Measurements from ENCODE around the gene SMIM43. TPM values are rescaled to one million over a fixed set of nuclear protein-coding genes. Genes with fewer than 3 reads are reported as not detected.

Gene SMIM43
- total RNA-seq (2021; ENCODE audit: unreplicated experiment) (not detected), Bru-seq, nascent RNA (not detected), BruChase-seq, experiment 1, labeled RNA remaining after a 6-hour chase (not detected), BruChase-seq, experiment 2, labeled RNA remaining after a 2-hour chase (percentile 12 among the genes with signal in this experiment)
- not detected in 2 replicates for polyA plus RNA-seq (2012)
- long read RNA-seq = 0 reads

GRCh38 chr4:121764702-121765367 is at the start of gene SMIM43:
SMIM43 (minus strand) TSS chr4:121765164; CDS start chr4:121765105, 59 bp downstream.
- no peaks in the 10 kb centered on the region for H4K20me1 ChIP-seq (ENCODE audit: insufficient read depth)
- H3K27me3 ChIP-seq (ENCODE audit: insufficient read depth, low read length) = no peaks in the 10 kb centered on the region
- BruUV-seq (replicated peaks) = no TSS peak
- no peaks in the 10 kb centered on the region for H3K36me3 ChIP-seq (ENCODE audit: control insufficient read depth in 1 of 2, insufficient read depth in 2 of 2, low read length in 2 of 2)
- intact Hi-C loops (cut with micrococcal nuclease) = no loop called here
- no peak within 1 kb of the TSS for H3K4me2 ChIP-seq (ENCODE audit: low read length)
- H3K4me3 ChIP-seq (replicated peaks in 1 of 2; ENCODE audit: low read depth in 1 of 2, low read length in 2 of 2) = no peak within 1 kb of the TSS
- no peaks in the 10 kb centered on the region for H3K9me2 ChIP-seq (ENCODE audit: insufficient read depth)
- H3K9me3 ChIP-seq (ENCODE audit: control insufficient read depth in 1 of 2, insufficient read depth in 1 of 2, low read depth in 1 of 2, low read length in 2 of 2) = no peaks in the 10 kb centered on the region
- H3K79me2 ChIP-seq (ENCODE audit: insufficient read depth, low read length) = no peaks in the 10 kb centered on the region
- RAD21 ChIA-PET (ENCODE audit: low non-redundant PET in 1 of 2, low total read pairs in 2 of 2, uncharacterized antibody in 2 of 2, unreplicated experiment in 2 of 2) = no interaction called here
- no peak within 1 kb of the TSS for H2AFZ ChIP-seq (ENCODE audit: low read depth, low read length, poor library complexity, severe bottlenecking)
- ATAC-seq (no peak), DNase-seq (ENCODE audit: low read depth, low spot score) (no peak)
- no peak for TF ChIP-seq POLR2AphosphoS5 (IDR thresholded peaks at IDR 0.05; ENCODE audit: low read depth, low read length)
- TF ChIP-seq CTCF (IDR thresholded peaks at IDR 0.05 in 2 of 3, conservative IDR thresholded peaks at IDR 0.05 in 1 of 3; ENCODE audit: borderline replicate concordance in 1 of 3, insufficient read depth in 1 of 3, low read depth in 2 of 3, low read length in 2 of 3) = no peak
- no peak for TF ChIP-seq REST (IDR thresholded peaks at IDR 0.05; ENCODE audit: low read depth)
- no peak for TF ChIP-seq YY1 (IDR thresholded peaks at IDR 0.05; ENCODE audit: extremely low read depth, insufficient replicate concordance, low read depth, low read length)
- TF ChIP-seq MAX (IDR thresholded peaks at IDR 0.05) = no peak
- no peak for TF ChIP-seq POLR2A (IDR thresholded peaks at IDR 0.05; ENCODE audit: borderline replicate concordance, extremely low read depth, insufficient read depth, insufficient read length)
- TF ChIP-seq CBX3 (IDR thresholded peaks at IDR 0.05; ENCODE audit: low read depth) = no peak
- no peak for TF ChIP-seq ZBTB33 (IDR thresholded peaks at IDR 0.05; ENCODE audit: extremely low read depth, insufficient replicate concordance, low read length)
- no peak for TF ChIP-seq ATF3 (IDR thresholded peaks at IDR 0.05)
- no peak for TF ChIP-seq TCF7L2 (IDR thresholded peaks at IDR 0.05; ENCODE audit: borderline replicate concordance, extremely low read depth, insufficient read depth, insufficient read length)
- TF ChIP-seq ELF1 (IDR thresholded peaks at IDR 0.05; ENCODE audit: borderline replicate concordance, low read depth) = no peak
- TF ChIP-seq ZFX (IDR thresholded peaks at IDR 0.05) = no peak
- no peak for TF ChIP-seq SIN3A (IDR thresholded peaks at IDR 0.05; ENCODE audit: low read depth)
- POLR2A ChIA-PET = no interaction called here
- CTCF ChIA-PET = no interaction called here
- no peak within 1 kb of the TSS for H3K9ac ChIP-seq (ENCODE audit: low read length)
- H3K27ac ChIP-seq (ENCODE audit: low read depth, low read length) = no peak within 1 kb of the TSS
- H3K4me1 ChIP-seq (ENCODE audit: control insufficient read depth in 1 of 2, insufficient read depth in 2 of 2, low read length in 2 of 2) = no peaks in the 10 kb centered on the region
